Gastroesophageal sphincter (tissue), 4 donors: ENCODE measurements around the gene SPOP. TPM values are rescaled to one million over a fixed set of nuclear protein-coding genes. Genes with fewer than 3 reads are reported as not detected.
A peak's percentile ranks its signal among the peaks of the same experiment; 100 is the strongest.

Experiments
- ATAC-seq: fragments of 150-250 bp; one replicate; pipeline ENCODE4 v1.9.1; 2016; ENCODE audit warnings: mild to moderate bottlenecking, moderate library complexity
- H3K27ac ChIP-seq, 4 donors: fragments of 200-600 bp; sonication (generic) in 3 of 4; 1 replicate in 3 of 4; 2 replicates in 1 of 4; pipeline ENCODE4 v1.5.1; 2016 to 2019
- H3K27me3 ChIP-seq: fragments of 200-600 bp; sonication (generic); one replicate; pipeline ENCODE4 v1.5.1; 2019
- H3K36me3 ChIP-seq, 2 donors: fragments of 200-600 bp; sonication (generic); one replicate each; pipeline ENCODE4 v1.5.1; 2019; ENCODE audit warnings: control low read depth in 1 of 2
- H3K4me1 ChIP-seq, 3 donors: fragments of 200-600 bp; sonication (generic); 1 replicate in 2 of 3; 2 replicates in 1 of 3; pipeline ENCODE4 v1.5.1; 2016 to 2019; ENCODE audit warnings: control low read depth in 2 of 3
- H3K4me3 ChIP-seq, 2 donors: fragments of 200-600 bp; sonication (generic); one replicate each; pipeline ENCODE4 v1.5.1; 2019; ENCODE audit warnings: mild to moderate bottlenecking in 1 of 2, moderate library complexity in 1 of 2
- H3K9me3 ChIP-seq, 3 donors: fragments of 200-600 bp; sonication (generic); one replicate each; pipeline ENCODE4 v1.5.1; 2017 to 2019; ENCODE audit warnings: control low read depth in 2 of 3
- EP300 ChIP-seq: sonication (generic); formaldehyde crosslinking; IDR thresholded peaks from one replicate; pipeline ENCODE4 v1.6.1; 2017; ENCODE audit warnings: antibody characterized with exemption, mild to moderate bottlenecking
- POLR2A ChIP-seq, 2 donors: fragments of 450-650 bp; IDR thresholded peaks; one replicate each; pipeline ENCODE4 v1.6.1; 2017; ENCODE audit warnings: antibody characterized with exemption in 2 of 2, mild to moderate bottlenecking in 2 of 2, moderate library complexity in 1 of 2
- POLR2AphosphoS5 ChIP-seq: sonication (generic); formaldehyde crosslinking; IDR thresholded peaks from one replicate; pipeline ENCODE4 v1.6.1; 2017; ENCODE audit warnings: antibody characterized with exemption
- WGBS, 2 donors: methylation state at CpG; one replicate each; pipeline ENCODE4 v1.1.5; 2018; ENCODE audit warnings: low coverage in 1 of 2; 5-methylcytosine and 5-hydroxymethylcytosine counted together
- total RNA-seq, 4 donors: library from RNA; depleted of rRNA; stranded (reverse); fragments of >200 nt; gene quantifications; one replicate each; pipeline ENCODE4 v1.1.0, GENCODE V29; 2016
- TF ChIP-seq, protein P1 (sequence below), 4 experiments: fragments of 200-600 bp in 2 of 4; fragments of 450-650 bp in 2 of 4; sonication (generic) in 1 of 4; IDR thresholded peaks; one replicate each; pipeline ENCODE4 v1.5.1; 2017 to 2019; ENCODE audit warnings: antibody characterized with exemption in 4 of 4, mild to moderate bottlenecking in 2 of 4, moderate library complexity in 2 of 4

SPOP gene
- total RNA-seq, 4 donors from 2014 or later = 159 to 268 (median 176) TPM

DNA sequence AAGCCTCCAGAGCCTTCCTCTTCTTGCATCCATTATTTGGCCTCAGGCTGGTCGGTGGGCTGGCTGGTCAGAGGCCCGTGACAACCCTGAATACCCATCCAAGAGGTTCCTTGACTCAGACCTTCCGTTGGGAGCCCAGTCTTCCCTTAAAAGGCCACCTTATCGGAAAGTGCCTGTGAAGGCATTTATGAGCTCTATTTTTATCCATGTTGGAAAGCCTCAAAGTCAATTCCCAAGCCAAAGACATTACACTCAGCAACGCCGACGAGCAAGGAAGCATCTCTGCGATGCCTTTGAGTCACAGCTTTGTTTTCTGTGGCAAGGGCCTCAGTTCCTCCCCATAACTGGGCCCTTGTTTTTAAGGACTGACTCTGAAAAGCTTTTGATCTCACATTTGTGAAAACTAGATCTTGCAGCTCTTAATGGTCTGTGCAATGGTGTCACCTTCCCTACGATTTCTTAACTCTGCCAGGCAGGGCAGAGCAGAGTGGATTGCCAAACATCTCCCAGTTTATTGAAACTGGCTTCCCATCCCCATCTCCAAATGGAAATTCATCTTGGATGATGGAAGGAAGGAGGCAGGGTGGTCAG lies 13.3 kb upstream of the SPOP start:
- Histone ChIP-seq H3K27me3 (no peaks in the 10 kb centered on the region), H3K27ac (peak overlapping the region; percentile 83 to 94 (median 90)), H3K9me3 (no peaks in the 10 kb centered on the region), H3K4me3 (no peak overlapping the region), H3K4me1 (peaks cover 5 to 64% (median 7%) of the 10 kb centered on the region in 3 donors), H3K36me3 (no peaks in the 10 kb centered on the region)
- TF ChIP-seq, protein P1, sequence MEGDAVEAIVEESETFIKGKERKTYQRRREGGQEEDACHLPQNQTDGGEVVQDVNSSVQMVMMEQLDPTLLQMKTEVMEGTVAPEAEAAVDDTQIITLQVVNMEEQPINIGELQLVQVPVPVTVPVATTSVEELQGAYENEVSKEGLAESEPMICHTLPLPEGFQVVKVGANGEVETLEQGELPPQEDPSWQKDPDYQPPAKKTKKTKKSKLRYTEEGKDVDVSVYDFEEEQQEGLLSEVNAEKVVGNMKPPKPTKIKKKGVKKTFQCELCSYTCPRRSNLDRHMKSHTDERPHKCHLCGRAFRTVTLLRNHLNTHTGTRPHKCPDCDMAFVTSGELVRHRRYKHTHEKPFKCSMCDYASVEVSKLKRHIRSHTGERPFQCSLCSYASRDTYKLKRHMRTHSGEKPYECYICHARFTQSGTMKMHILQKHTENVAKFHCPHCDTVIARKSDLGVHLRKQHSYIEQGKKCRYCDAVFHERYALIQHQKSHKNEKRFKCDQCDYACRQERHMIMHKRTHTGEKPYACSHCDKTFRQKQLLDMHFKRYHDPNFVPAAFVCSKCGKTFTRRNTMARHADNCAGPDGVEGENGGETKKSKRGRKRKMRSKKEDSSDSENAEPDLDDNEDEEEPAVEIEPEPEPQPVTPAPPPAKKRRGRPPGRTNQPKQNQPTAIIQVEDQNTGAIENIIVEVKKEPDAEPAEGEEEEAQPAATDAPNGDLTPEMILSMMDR (IDR thresholded peaks at IDR 0.05) = no peak
- TF ChIP-seq POLR2A (IDR thresholded peaks at IDR 0.05) (peak; percentile 46), POLR2AphosphoS5 (peak; percentile 96), EP300 (no peak)
- WGBS, 2 donors = 15 to 23% methylated on average over 5 to 7 of the region's 9 CpGs
- ATAC-seq = peak; percentile 83

DNA sequence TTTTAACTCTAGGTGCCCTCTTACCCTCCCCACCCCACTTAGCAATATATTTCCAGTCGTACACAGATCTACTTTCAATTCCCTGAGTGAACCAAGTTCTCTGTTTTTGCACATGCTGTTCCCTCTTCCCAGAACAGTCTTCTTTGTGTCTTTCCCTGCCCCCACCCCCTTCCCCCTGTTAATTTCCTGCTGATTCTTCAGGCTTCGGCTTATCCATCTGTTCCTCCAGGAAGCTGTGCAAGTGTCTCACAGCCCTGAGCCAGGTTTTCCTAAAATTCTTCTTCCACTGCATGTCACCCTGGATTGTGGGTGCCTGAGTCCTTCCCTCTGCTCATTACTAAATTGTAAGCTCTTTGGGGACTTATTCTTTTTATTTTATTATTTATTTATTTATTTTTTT lies 12.4 kb upstream of the SPOP start:
- Histone ChIP-seq H3K27me3 (no peaks in the 10 kb centered on the region), H3K9me3 (no peaks in the 10 kb centered on the region), H3K4me1 (peaks cover 4 to 60% (median 5%) of the 10 kb centered on the region in 3 donors), H3K4me3 (no peak overlapping the region), H3K27ac (peak overlapping the region; percentile 83 to 94 (median 90)), H3K36me3 (no peaks in the 10 kb centered on the region)
- TF ChIP-seq POLR2AphosphoS5 (no peak), POLR2A (IDR thresholded peaks at IDR 0.05) (no peak), EP300 (no peak)
- TF ChIP-seq, protein P1 (IDR thresholded peaks at IDR 0.05) = no peak
- WGBS, 2 donors = 48 to 56% methylated on average over 2 of the region's 2 CpGs
- no peak for ATAC-seq

DNA sequence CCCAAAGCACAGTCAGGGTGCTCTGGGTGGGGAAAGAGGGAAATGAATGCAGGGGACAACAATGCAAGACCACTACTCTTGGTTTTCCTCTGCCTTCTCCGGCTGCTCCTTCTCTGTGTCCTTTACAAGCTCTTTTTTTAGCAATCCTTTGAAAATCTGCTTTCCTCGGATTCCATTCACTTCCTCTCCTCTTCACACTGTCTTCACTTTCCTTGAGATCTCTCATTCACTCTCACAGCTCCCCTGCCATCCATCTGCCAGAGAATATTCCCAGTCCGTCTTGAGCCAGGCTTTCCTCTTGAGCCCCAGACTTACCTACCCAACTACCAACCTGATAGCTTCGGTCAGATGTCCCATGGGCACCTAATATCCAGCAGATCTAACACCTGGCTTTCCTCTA lies 11.0 kb upstream of the SPOP start:
- H3K27ac ChIP-seq = peak overlapping the region; percentile 35 to 94 (median 84)
- no peaks in the 10 kb centered on the region for H3K9me3 ChIP-seq
- WGBS, 2 donors = 80 to 82% methylated on average over 4 of the region's 4 CpGs
- no peaks in the 10 kb centered on the region for H3K27me3 ChIP-seq
- ATAC-seq = no peak
- TF ChIP-seq, protein P1 (IDR thresholded peaks at IDR 0.05) = no peak
- TF ChIP-seq POLR2AphosphoS5 (no peak), POLR2A (IDR thresholded peaks at IDR 0.05) (no peak), EP300 (no peak)
- no peaks in the 10 kb centered on the region for H3K36me3 ChIP-seq
- H3K4me1 ChIP-seq = peaks cover 0 to 52% (median 5%) of the 10 kb centered on the region in 3 donors
- H3K4me3 ChIP-seq = no peak overlapping the region

DNA sequence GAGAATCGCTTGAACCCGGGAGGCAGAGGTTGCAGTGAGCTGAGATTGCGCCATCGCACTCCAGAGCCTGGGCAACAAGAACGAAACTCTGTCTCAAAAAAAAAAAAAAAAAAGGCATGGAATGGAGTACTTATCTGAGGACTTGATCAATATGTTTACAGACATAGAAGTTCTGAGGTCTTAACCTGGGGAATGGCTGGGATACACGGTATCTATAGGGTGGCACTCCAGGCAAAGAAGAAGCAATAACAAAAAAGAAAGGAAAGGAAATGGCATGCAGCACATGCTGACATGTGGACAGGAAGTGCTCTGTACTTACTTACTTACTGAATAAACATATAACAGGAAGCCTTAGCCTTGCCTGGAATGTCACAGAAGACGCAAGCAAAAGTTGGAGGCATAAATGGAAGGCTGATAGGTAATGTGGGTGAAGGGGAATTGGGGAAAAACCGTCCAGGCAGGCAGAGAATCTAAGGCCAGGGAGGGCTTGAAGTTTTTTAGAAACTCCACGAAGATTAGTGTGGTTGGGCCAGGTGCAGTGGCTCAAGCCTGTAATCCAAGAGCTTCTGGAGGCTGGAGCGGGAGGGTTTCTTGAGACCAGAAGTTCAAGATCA lies 10.1 kb upstream of the SPOP start:
- no peaks in the 10 kb centered on the region for H3K27me3 ChIP-seq
- 59 to 67% methylated on average over 3 to 9 of the region's 10 CpGs for WGBS, 2 donors
- no peak overlapping the region for H3K4me3 ChIP-seq
- no peaks in the 10 kb centered on the region for H3K36me3 ChIP-seq
- TF ChIP-seq POLR2AphosphoS5 = peak; percentile 74
- no peak for TF ChIP-seq EP300
- peaks cover 0 to 52% (median 5%) of the 10 kb centered on the region in 3 donors for H3K4me1 ChIP-seq
- H3K9me3 ChIP-seq = no peaks in the 10 kb centered on the region
- no peak for ATAC-seq
- peak overlapping the region in 3 of 4 donors; percentile 83 to 94 (median 86) for H3K27ac ChIP-seq

DNA sequence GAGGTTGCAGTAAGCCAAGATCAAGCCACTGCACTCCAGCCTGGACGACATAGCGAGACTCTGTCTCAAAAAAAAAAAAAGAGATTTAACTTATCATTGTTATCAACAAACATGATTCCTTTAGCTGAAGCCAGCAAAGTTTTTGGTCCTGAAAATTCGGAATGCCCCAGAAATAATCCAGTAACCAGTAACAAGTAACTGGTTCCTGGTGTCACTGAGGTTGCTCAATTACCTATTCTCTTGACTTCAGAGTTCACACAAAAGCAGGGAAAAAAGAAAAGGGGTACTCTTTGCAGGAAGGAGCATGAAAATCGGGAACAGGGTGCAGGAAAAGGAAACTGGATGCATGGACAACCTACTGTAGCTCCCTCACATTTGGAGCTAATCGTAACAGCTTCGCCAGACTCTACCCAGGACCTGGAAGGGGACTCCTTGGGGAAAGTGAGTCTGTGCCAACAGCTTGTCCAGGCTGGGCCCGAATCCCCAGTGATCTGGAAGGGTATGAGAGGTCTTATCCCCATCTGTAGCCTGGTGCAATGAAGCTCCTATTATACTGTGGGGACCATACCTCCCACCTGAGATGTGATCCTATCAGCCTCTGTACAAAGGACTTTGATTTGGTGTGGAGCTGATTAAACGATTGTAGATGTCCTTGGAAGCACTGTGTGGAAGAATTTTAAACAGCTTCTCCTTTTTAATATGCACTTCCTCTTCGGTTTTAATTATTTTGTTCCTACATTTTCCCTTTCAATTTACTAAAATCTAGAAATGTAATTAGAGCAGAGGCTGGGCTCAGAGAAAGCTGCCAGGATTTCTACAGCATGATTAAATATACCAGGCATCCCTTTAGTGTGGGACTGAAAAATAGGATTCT lies 3.4 kb upstream of the SPOP start:
- Histone ChIP-seq H3K27ac (peak overlapping the region in 1 of 4 donors; percentile 20), H3K36me3 (no peaks in the 10 kb centered on the region), H3K4me1 (peaks cover 0 to 13% (median 3%) of the 10 kb centered on the region in 3 donors), H3K4me3 (no peak overlapping the region), H3K27me3 (no peaks in the 10 kb centered on the region), H3K9me3 (no peaks in the 10 kb centered on the region)
- TF ChIP-seq POLR2AphosphoS5 = no peak
- no peak for ATAC-seq
- 60 to 70% methylated on average over 8 to 9 of the region's 9 CpGs for WGBS, 2 donors
